ENCODE results near the gene BCAP29.

The BCAP29 gene

GRCh38 chr7:107605218-107605815 is 25.3 kb downstream of the BCAP29 start:
- TF ChIP-seq ZNF391 (tag by site-specific recombination; IDR thresholded peaks at IDR 0.05; ENCODE audit: borderline replicate concordance, low read depth) = no peak
- TF ChIP-seq ZFHX2 (tag by site-specific recombination; conservative IDR thresholded peaks at IDR 0.05) = no peak
- no peak for TF ChIP-seq ZNF146 (tag by site-specific recombination; IDR thresholded peaks at IDR 0.05)
- TF ChIP-seq ZNF10 (tag by site-specific recombination; IDR thresholded peaks at IDR 0.05) = no peak
- no peak for TF ChIP-seq ZNF19 (tag by site-specific recombination; IDR thresholded peaks at IDR 0.05; ENCODE audit: low read depth)
- TF ChIP-seq ZNF785 (tag by site-specific recombination; IDR thresholded peaks at IDR 0.05) = no peak
- TF ChIP-seq ZBTB49 (tag by site-specific recombination; IDR thresholded peaks at IDR 0.05; ENCODE audit: low read depth) = no peak
- TF ChIP-seq ZNF223 (tag by site-specific recombination; IDR thresholded peaks at IDR 0.05) = no peak
- Histone ChIP-seq H3K4me3 (ENCODE audit: low read depth, low read length) (no peak overlapping the region), H3K4me1 (ENCODE audit: control insufficient read depth, insufficient read depth, low read length) (no peaks in the 10 kb centered on the region), H3K36me3 (ENCODE audit: control insufficient read depth in 2 of 2, insufficient read depth in 1 of 2, low read length in 2 of 2) (peaks cover 3 to 9% of the 10 kb centered on the region in 2 experiments), H3K27ac (ENCODE audit: extremely low read depth, low read depth, low read length) (no peak overlapping the region), H3K9me3 (ENCODE audit: control insufficient read depth, insufficient read depth, low read depth, low read length) (no peaks in the 10 kb centered on the region)
- ChIA-PET POLR2A (no interaction called here), CTCF (no interaction called here)

DNA sequence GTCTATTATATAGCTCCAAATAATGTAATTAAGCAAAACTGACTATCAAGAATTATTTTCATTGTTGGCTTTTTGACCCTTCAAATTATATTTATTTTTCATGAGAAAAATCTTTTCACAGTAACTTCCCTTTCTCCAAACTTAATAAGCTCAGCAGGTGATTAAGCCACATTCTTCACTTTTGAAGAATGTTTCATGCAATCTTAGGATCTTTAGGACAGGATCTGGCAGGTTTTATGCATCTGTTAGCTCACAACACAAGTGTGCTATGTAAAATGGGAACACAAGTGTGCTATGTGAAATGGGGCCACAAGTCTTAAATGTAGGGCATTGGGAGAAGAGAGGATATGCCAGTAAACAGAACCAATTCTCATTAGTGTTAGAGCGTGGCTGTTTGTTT is 26.3 kb downstream of the BCAP29 start:
- H3K4me1 ChIP-seq (ENCODE audit: control insufficient read depth, insufficient read depth, low read length) = no peaks in the 10 kb centered on the region
- peaks cover 3 to 4% of the 10 kb centered on the region in 2 experiments for H3K36me3 ChIP-seq (ENCODE audit: control insufficient read depth in 2 of 2, insufficient read depth in 1 of 2, low read length in 2 of 2)
- CTCF ChIA-PET = interaction anchor here (0.6 to 0.7 kb wide), 2 partner anchors 11 to 39 kb away, joined by 3 to 4 read pairs; no protein-coding TSS in a partner anchor
- H3K27ac ChIP-seq (ENCODE audit: extremely low read depth, low read depth, low read length) = no peak overlapping the region
- TF ChIP-seq, protein P1, sequence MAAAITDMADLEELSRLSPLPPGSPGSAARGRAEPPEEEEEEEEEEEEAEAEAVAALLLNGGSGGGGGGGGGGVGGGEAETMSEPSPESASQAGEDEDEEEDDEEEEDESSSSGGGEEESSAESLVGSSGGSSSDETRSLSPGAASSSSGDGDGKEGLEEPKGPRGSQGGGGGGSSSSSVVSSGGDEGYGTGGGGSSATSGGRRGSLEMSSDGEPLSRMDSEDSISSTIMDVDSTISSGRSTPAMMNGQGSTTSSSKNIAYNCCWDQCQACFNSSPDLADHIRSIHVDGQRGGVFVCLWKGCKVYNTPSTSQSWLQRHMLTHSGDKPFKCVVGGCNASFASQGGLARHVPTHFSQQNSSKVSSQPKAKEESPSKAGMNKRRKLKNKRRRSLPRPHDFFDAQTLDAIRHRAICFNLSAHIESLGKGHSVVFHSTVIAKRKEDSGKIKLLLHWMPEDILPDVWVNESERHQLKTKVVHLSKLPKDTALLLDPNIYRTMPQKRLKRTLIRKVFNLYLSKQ (tag by site-specific recombination; IDR thresholded peaks at IDR 0.05; ENCODE audit: borderline replicate concordance) = no peak
- POLR2A ChIA-PET = no interaction called here
- H3K4me3 ChIP-seq (ENCODE audit: low read depth, low read length) = no peak overlapping the region
- no peaks in the 10 kb centered on the region for H3K9me3 ChIP-seq (ENCODE audit: control insufficient read depth, insufficient read depth, low read depth, low read length)

DNA sequence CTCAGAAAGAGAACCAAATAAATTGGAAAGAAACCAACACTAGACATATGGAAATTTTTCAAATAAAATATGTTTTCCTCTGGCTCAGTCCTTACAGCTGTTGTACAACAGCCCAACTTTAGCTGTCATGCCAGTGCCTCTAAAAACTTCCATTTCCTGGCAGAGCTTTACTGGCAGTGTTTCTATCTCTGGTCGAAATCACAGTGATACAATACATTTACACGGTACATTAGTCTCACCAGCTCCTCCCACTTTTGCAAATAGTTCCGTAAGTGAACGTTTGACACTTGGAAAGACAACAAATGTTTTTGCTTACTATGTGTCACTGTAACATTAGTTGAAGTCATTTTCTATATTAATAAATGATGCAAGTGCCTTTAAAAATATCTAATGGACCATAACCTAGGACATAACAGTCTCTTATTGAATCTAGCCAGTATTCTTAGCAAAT is 29.8 kb downstream of the BCAP29 start:
- no peaks in the 10 kb centered on the region for H3K4me1 ChIP-seq (ENCODE audit: control insufficient read depth, insufficient read depth, low read length)
- POLR2A ChIA-PET = no interaction called here
- no peak overlapping the region for H3K27ac ChIP-seq (ENCODE audit: extremely low read depth, low read depth, low read length)
- peaks cover 0 to 7% of the 10 kb centered on the region in 2 experiments; a peak in 1 of 3 replicates for H3K36me3 ChIP-seq (ENCODE audit: control insufficient read depth in 2 of 2, insufficient read depth in 1 of 2, low read length in 2 of 2)
- CTCF ChIA-PET = no interaction called here
- H3K9me3 ChIP-seq (ENCODE audit: control insufficient read depth, insufficient read depth, low read depth, low read length) = no peaks in the 10 kb centered on the region
- H3K4me3 ChIP-seq (ENCODE audit: low read depth, low read length) = no peak overlapping the region
- TF ChIP-seq ZNF280C (tag by site-specific recombination; IDR thresholded peaks at IDR 0.05) (no peak), ZNF112 (tag by site-specific recombination; IDR thresholded peaks at IDR 0.05) (no peak), ZNF19 (tag by site-specific recombination; IDR thresholded peaks at IDR 0.05; ENCODE audit: low read depth) (no peak), ZFP69B (tag by site-specific recombination; IDR thresholded peaks at IDR 0.05) (no peak), ZNF239 (tag by site-specific recombination; IDR thresholded peaks at IDR 0.05) (no peak), IKZF3 (tag by site-specific recombination; IDR thresholded peaks at IDR 0.05) (no peak), ZBTB21 (tag by site-specific recombination; IDR thresholded peaks at IDR 0.05) (no peak), ZSCAN18 (tag by site-specific recombination; IDR thresholded peaks at IDR 0.05) (no peak), ZNF558 (tag by site-specific recombination; IDR thresholded peaks at IDR 0.05) (no peak), MZF1 (tag by site-specific recombination; IDR thresholded peaks at IDR 0.05; ENCODE audit: borderline replicate concordance) (no peak), ZIC2 (tag by site-specific recombination; IDR thresholded peaks at IDR 0.05) (no peak)
- TF ChIP-seq, protein P2, sequence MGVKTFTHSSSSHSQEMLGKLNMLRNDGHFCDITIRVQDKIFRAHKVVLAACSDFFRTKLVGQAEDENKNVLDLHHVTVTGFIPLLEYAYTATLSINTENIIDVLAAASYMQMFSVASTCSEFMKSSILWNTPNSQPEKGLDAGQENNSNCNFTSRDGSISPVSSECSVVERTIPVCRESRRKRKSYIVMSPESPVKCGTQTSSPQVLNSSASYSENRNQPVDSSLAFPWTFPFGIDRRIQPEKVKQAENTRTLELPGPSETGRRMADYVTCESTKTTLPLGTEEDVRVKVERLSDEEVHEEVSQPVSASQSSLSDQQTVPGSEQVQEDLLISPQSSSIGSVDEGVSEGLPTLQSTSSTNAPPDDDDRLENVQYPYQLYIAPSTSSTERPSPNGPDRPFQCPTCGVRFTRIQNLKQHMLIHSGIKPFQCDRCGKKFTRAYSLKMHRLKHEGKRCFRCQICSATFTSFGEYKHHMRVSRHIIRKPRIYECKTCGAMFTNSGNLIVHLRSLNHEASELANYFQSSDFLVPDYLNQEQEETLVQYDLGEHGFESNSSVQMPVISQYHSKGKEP (tag by site-specific recombination; IDR thresholded peaks at IDR 0.05) = no peak
- TF ChIP-seq, protein P3, sequence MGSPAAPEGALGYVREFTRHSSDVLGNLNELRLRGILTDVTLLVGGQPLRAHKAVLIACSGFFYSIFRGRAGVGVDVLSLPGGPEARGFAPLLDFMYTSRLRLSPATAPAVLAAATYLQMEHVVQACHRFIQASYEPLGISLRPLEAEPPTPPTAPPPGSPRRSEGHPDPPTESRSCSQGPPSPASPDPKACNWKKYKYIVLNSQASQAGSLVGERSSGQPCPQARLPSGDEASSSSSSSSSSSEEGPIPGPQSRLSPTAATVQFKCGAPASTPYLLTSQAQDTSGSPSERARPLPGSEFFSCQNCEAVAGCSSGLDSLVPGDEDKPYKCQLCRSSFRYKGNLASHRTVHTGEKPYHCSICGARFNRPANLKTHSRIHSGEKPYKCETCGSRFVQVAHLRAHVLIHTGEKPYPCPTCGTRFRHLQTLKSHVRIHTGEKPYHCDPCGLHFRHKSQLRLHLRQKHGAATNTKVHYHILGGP (tag by site-specific recombination; IDR thresholded peaks at IDR 0.05) = no peak

Measured in HEK293 (cell line).